GM23248 (cell line): ENCODE measurements around the gene SREK1. TPM values are rescaled to one million over a fixed set of nuclear protein-coding genes. Genes with fewer than 3 reads are reported as not detected.

ENCODE experiments used
- DNase-seq: peaks from one replicate; pipeline ENCODE4 v3.0.0-alpha.2; 2015
- H2AFZ ChIP-seq: fragments of 200-600 bp; sonication (generic); 2 replicates; pipeline ENCODE4 v1.6.1; 2016; ENCODE audit warnings: antibody characterized with exemption
- H3F3A ChIP-seq: fragments of 200-600 bp; sonication (generic); 2 replicates; pipeline ENCODE4 v1.6.1; 2016; ENCODE audit warnings: mild to moderate bottlenecking, antibody characterized with exemption, mixed run types; ENCODE audit not compliant: insufficient read depth
- H3K27ac ChIP-seq: fragments of 200-600 bp; sonication (generic); 2 replicates; pipeline ENCODE4 v1.5.1; 2016; ENCODE audit warnings: mild to moderate bottlenecking
- H3K27me3 ChIP-seq: fragments of 200-600 bp; sonication (generic); replicated peaks from 2 replicates; pipeline ENCODE4 v1.6.1; 2016; ENCODE audit warnings: mild to moderate bottlenecking; ENCODE audit not compliant: insufficient read depth
- H3K36me3 ChIP-seq: fragments of 200-600 bp; sonication (generic); 2 replicates; pipeline ENCODE4 v1.6.1; 2016; ENCODE audit warnings: low read depth, mild to moderate bottlenecking
- H3K4me1 ChIP-seq: fragments of 200-600 bp; sonication (generic); 2 replicates; pipeline ENCODE4 v1.6.1; 2016; ENCODE audit warnings: mild to moderate bottlenecking; ENCODE audit not compliant: insufficient read depth
- H3K4me2 ChIP-seq: fragments of 200-600 bp; sonication (generic); one replicate; pipeline ENCODE4 v1.6.1; 2016; ENCODE audit warnings: mild to moderate bottlenecking; ENCODE audit not compliant: unreplicated experiment
- H3K4me3 ChIP-seq: fragments of 200-600 bp; sonication (generic); 2 replicates; pipeline ENCODE4 v1.5.1; 2016; ENCODE audit warnings: mild to moderate bottlenecking
- H3K79me2 ChIP-seq: fragments of 200-600 bp; sonication (generic); 2 replicates; pipeline ENCODE4 v1.6.1; 2016; ENCODE audit warnings: mild to moderate bottlenecking; ENCODE audit not compliant: insufficient read depth
- H3K9ac ChIP-seq: fragments of 200-600 bp; sonication (generic); 2 replicates; pipeline ENCODE4 v1.6.1; 2016; ENCODE audit warnings: mild to moderate bottlenecking
- H3K9me2 ChIP-seq: fragments of 200-600 bp; sonication (generic); 2 replicates; pipeline ENCODE4 v1.6.1; 2016; ENCODE audit warnings: mixed run types, mild to moderate bottlenecking, moderate library complexity; ENCODE audit not compliant: insufficient read depth
- H3K9me3 ChIP-seq: fragments of 200-600 bp; sonication (generic); one replicate; pipeline ENCODE4 v1.6.1; 2017; ENCODE audit warnings: low read depth
- H4K20me1 ChIP-seq: fragments of 200-600 bp; sonication (generic); 2 replicates; pipeline ENCODE4 v1.6.0; 2016; ENCODE audit not compliant: insufficient read depth
- EZH2 ChIP-seq: fragments of 200-600 bp; sonication (generic); IDR thresholded peaks from 2 replicates; pipeline ENCODE4 v1.6.1; 2018; ENCODE audit warnings: antibody characterized with exemption, mild to moderate bottlenecking; ENCODE audit not compliant: insufficient read depth, poor library complexity, severe bottlenecking
- EZH2phosphoT487 ChIP-seq: fragments of 200-600 bp; sonication (generic); IDR thresholded peaks from 2 replicates; pipeline ENCODE4 v1.6.1; 2018; ENCODE audit warnings: antibody characterized with exemption, moderate library complexity, mild to moderate bottlenecking, low read depth; ENCODE audit not compliant: insufficient read depth
- WGBS, 2 experiments: methylation state at CpG; one replicate each; pipeline ENCODE4 v1.1.6; 2015 to 2017; ENCODE audit warnings: low lambda C conversion rate in 2 of 2, low coverage in 1 of 2; ENCODE audit errors: missing lambda C conversion rate in 2 of 2; 5-methylcytosine and 5-hydroxymethylcytosine counted together
- in situ Hi-C: fragments of 300-500 bp; cut with MboI; formaldehyde crosslinking; loops from 2 replicates; pipeline ENCODE4 v1.15.0; 2020
- polyA plus RNA-seq: library from polyadenylated mRNA; unstranded; fragments of >200 nt; fragmentation: Nextera tagmentation; extraction: Ambion mirVana; gene quantifications from 2 replicates; pipeline ENCODE4 v1.2.1, GENCODE V29; 2016
- total RNA-seq: library from RNA; depleted of rRNA; stranded (reverse); fragments of >200 nt; shearing (Covaris generic); gene quantifications from 2 replicates; pipeline ENCODE4 v1.2.3, GENCODE V29; 2014; rRNA removed

The SREK1 gene
- total and polyA plus RNA-seq, 2 experiments from 2014 or later: 32.2 to 45.5 TPM

- Histone ChIP-seq H3F3A (no peaks in the 10 kb centered on the region), H3K4me2 (no peak overlapping the region), H3K79me2 (no peaks in the 10 kb centered on the region), H3K9me3 (no peaks in the 10 kb centered on the region), H3K4me1 (no peaks in the 10 kb centered on the region), H2AFZ (no peak overlapping the region), H3K27ac (no peak overlapping the region), H3K27me3 (no peaks in the 10 kb centered on the region), H3K36me3 (no peaks in the 10 kb centered on the region), H3K9ac (no peak overlapping the region), H3K9me2 (no peaks in the 10 kb centered on the region), H4K20me1 (no peaks in the 10 kb centered on the region), H3K4me3 (no peak overlapping the region)
- no peak for DNase-seq
- no peak for TF ChIP-seq EZH2phosphoT487
- no peak for TF ChIP-seq EZH2
- 68 to 71% methylated on average over 6 of the region's 6 CpGs for WGBS, 2 experiments
- in situ Hi-C loops: no loop called here
These were observed 88.2 kb downstream of the SREK1 start for GRCh38 chr5:66232275-66232674.

DNA sequence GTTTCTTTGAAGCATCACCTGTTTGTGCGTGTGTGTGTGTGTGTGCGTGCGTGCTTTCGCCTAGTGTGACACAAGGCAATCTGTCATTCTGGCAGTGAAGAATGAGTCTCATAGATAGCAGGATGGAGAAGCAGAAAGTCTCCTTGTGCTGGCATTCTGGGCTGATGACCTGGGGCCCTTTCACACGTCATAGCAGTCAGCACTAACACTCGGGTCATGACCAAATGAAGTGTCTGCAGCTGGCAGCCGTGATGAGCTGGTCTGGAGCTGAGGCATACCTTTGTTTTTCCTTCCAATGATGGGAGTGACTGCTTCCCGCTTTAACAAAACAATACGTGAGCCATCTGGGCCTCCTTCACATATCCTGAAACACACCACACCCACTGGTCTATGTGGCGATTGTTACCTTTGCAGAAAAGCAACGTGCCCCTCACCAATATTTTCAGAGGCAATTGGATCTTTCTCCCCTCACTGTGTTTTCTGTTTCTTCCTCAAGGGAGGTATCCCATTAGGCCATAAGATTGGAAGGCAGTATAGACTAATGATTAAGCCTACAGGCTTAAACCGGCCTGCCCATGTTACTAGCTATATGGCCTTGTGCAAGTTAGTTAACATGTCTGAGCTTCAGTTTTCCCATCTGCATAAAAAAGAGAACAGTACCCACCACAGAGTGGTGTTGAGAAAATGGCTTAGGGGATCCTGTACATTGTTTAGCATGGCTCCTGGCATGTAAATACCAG lies 88.8 kb downstream of the SREK1 start:
- Histone ChIP-seq H3K4me3 (no peak overlapping the region), H3K27me3 (no peaks in the 10 kb centered on the region), H3K9ac (no peak overlapping the region), H4K20me1 (no peaks in the 10 kb centered on the region), H3K27ac (no peak overlapping the region), H3K79me2 (no peaks in the 10 kb centered on the region), H3K9me2 (no peaks in the 10 kb centered on the region), H3K9me3 (no peaks in the 10 kb centered on the region), H3K4me2 (no peak overlapping the region), H3K36me3 (no peaks in the 10 kb centered on the region), H2AFZ (no peak overlapping the region), H3K4me1 (no peaks in the 10 kb centered on the region), H3F3A (no peaks in the 10 kb centered on the region)
- WGBS, 2 experiments: 76% methylated on average over 12 of the region's 12 CpGs
- no peak for DNase-seq
- TF ChIP-seq EZH2 (no peak), EZH2phosphoT487 (no peak)
- in situ Hi-C loops: no loop called here

Other genes with a start within 250 kb of the SREK1 start
- gene ERBIN, start 217.7 kb upstream of the SREK1 start, total RNA-seq: 110 and 112 TPM in 2 replicates
- 42.8 and 46.4 TPM in 2 replicates for gene ERBIN, start 217.7 kb upstream of the SREK1 start, polyA plus RNA-seq